T follicular helper cell (primary cell): Measurements from ENCODE around the gene TACR2.

ENCODE experiments used
- DNase-seq: peaks from one replicate; pipeline ENCODE4 v3.0.0-alpha.2; 2020; ENCODE audit warnings: low read depth

The TACR2 gene

GRCh38 chr10:69372126-69372980 is 44.4 kb downstream of the TACR2 start:
- DNase-seq, result no peak

DNA sequence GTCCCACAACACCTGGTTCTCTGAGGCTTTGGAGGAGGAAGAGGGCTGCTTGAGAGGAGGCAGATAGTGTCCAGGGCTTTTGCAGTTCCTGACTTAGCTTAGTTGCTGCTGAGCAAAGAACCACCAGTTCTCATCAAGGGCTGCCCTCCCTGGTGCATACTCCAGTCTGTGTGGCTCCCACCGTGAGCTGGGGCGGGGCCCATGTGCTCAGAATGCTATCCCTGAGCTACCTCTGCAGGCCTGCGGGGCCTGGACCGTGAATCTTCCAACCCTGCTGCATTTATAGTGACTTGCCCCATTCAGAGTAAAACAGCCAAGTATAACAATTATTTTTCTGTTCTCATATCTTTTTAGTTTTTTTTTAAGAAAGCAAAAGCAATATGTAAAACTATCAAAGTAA is 49.2 kb downstream of the TACR2 start:
- DNase-seq, result no peak

- DNase-seq, result no peak
Observed at GRCh38 chr10:69366738-69367137, 50.0 kb downstream of the TACR2 start.

DNA sequence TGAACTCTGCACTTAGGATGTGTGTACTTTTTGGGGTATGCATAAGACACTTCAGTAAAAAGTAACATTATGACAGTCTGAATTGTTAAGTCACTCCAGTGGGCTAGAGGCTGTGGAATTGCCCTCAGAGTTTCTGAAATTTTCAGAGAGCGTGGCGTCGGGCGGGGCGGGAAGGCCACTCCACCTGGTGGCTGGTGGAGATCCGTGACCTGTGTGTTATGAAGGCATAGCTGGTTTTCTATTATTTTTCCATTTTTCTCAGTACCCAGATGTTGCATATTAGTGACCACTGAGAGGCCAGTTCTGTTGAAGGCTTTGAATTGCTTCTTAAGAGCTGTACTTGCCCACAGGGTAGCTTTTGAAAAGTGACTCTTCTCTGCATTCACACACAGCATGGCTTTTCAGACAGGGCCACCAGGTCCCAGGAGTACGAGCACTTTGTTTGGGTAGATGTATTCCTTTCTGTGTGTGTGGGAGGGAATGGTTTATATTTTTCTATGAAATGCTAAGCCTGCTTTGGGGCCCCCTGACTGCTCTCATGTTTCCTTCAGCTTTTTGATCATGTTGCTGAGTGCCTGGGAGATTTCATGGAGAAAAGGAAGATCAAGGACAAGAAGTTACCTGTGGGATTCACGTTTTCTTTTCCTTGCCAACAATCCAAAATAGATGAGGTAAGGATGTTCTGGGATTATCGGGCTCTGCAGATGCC is 52.3 kb downstream of the TACR2 start:
- DNase-seq, result no peak

DNA sequence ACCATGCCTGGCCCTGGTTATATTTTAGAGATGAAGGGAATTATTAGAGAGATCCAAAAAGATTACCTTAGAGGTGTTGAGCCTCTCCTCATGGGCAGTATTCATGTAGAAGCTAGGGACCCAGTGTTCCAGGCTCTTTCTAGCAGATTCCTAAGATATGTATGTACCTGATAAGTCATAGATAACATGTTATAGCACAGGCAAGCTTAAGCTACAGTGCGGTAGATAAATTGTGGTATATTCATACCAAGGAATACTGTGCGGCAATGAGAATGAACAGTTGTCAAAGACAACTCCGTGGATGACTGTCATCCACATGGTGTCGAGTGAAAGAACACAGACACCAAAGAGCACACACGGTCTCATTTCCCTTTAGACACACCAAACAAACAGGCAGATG is 53.1 kb downstream of the TACR2 start:
- no peak for DNase-seq

GRCh38 chr10:69362471-69362954 is 54.2 kb downstream of the TACR2 start:
- no peak for DNase-seq

- DNase-seq, result no peak
Observed at GRCh38 chr10:69361303-69361614, 55.5 kb downstream of the TACR2 start.

GRCh38 chr10:69360485-69361302 is 56.0 kb downstream of the TACR2 start:
- DNase-seq, result no peak

DNA sequence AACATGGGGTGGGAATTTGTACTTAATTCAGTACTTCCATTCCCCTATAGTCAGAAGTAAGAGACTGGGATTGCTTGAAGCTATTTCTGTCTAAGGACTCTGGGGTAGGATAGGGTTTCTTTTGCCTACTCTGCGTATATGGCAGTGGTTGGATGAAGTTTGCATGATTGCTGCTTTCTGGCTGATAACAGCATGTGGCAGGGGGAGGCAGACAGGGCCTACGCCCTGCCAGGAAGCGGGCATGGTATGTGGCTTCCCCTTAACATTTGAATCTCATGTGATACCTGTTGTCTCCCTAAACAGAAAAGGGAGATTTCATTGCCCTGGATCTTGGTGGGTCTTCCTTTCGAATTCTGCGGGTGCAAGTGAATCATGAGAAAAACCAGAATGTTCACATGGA is 57.1 kb downstream of the TACR2 start:
- DNase-seq, result no peak

GRCh38 chr10:69359148-69359547 is 57.6 kb downstream of the TACR2 start:
- DNase-seq, result no peak

- DNase-seq, result no peak
Observed at GRCh38 chr10:69358148-69358795, 58.4 kb downstream of the TACR2 start.

DNA sequence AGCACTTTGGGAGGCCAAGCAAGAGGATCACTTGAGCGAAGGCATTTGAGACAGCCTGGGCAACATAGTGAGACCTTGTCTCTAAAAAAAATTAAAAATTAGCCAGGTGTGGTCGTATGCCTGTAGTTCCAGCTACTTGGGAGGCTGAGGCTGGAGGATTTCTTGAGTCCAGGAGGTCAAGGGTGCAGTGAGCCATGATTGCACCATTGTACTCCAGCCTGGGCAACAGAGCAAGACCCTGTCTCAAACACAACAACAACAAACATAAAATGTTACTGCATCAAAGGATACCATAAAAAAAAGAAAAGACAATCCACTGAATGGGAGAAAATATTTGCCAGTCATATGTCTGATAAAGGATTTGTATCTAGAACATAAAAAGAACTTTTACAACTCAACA is 60.5 kb downstream of the TACR2 start:
- DNase-seq, result no peak

DNA sequence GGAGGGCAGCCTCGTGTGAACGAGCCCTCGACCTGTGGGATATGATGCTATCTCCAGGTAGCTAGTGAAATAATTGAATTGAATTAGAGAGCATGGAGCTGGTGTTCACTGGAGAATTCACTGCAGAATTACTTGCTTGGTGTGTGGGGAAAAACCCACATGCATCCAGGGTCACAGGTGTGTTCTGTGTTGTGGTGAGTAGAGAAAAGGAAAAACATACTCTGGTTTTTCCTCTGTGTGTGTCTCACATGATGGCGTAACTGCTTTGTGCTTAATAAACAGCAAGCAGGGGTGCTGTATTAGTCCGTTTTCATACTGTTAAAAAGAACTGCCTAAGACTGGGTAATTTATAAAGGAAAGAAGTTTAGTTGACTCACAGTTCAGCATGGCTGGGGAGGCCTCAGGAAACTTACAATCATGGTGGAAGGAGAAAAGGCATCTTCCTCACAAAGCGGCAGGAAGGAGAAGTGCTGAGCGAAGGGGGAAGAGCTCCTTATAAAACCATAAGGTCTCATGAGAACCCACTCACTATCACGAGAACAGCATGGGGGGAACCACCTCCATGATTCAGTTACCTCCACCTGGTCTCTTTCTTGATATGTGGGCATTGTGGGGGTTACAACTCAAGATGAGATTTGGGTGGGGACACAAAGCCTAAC is 62.6 kb downstream of the TACR2 start:
- no peak for DNase-seq
